HEK293T (cell line): Measurements from ENCODE around the gene GARRE1.
"Not testable (repeated sequence)": the region's sequence is repeated elsewhere in the genome, so short reads cannot be mapped to it uniquely, and the experiment has no call there.

ENCODE experiments used
- CTCF ChIA-PET: fragments of 350-600 bp; formaldehyde crosslinking; extraction: SDS; loops from one replicate; lab custom pipeline; 2021; ENCODE audit warnings: antibody characterized with exemption, inconsistent platforms; lab: Yijun Ruan, JAX
- POLR2A ChIA-PET: fragments of 350-600 bp; formaldehyde crosslinking; extraction: SDS; loops from one replicate; lab custom pipeline; 2020; ENCODE audit warnings: antibody characterized with exemption, inconsistent platforms; lab: Yijun Ruan, JAX
- DNase-seq: peaks from one replicate; pipeline ENCODE4 v3.0.0; 2012; ENCODE audit warnings: mixed read lengths; ENCODE audit errors: extremely low spot score
- ARNT ChIP-seq: fragments of 450-650 bp; IDR thresholded peaks from 2 replicates; pipeline ENCODE4 v1.6.1; 2017; ENCODE audit warnings: mild to moderate bottlenecking
- BHLHE40 ChIP-seq: fragments of 450-650 bp; IDR thresholded peaks from 2 replicates; pipeline ENCODE4 v1.6.1; 2016; ENCODE audit warnings: mild to moderate bottlenecking, moderate library complexity, borderline replicate concordance
- CTBP1 ChIP-seq: fragments of 450-650 bp; IDR thresholded peaks from 2 replicates; pipeline ENCODE4 v1.6.1; 2016; ENCODE audit warnings: borderline replicate concordance
- ELF4 ChIP-seq: fragments of 450-650 bp; IDR thresholded peaks from 2 replicates; pipeline ENCODE4 v1.6.1; 2017; ENCODE audit warnings: antibody characterized with exemption
- FOXA1 ChIP-seq: fragments of 450-650 bp; IDR thresholded peaks from 2 replicates; pipeline ENCODE4 v1.6.1; 2016; ENCODE audit warnings: mild to moderate bottlenecking
- FOXK2 ChIP-seq: fragments of 450-650 bp; IDR thresholded peaks from 2 replicates; pipeline ENCODE4 v1.6.1; 2016; ENCODE audit warnings: mild to moderate bottlenecking
- FOXM1 ChIP-seq: fragments of 450-650 bp; IDR thresholded peaks from 2 replicates; pipeline ENCODE4 v1.6.1; 2017; ENCODE audit warnings: mild to moderate bottlenecking, borderline replicate concordance
- HDGF ChIP-seq: fragments of 450-650 bp; IDR thresholded peaks from 2 replicates; pipeline ENCODE4 v1.6.1; 2017; ENCODE audit warnings: antibody characterized with exemption, borderline replicate concordance
- L3MBTL2 ChIP-seq: fragments of 450-650 bp; conservative IDR thresholded peaks from 2 replicates; pipeline ENCODE4 v1.6.1; 2016; ENCODE audit warnings: mild to moderate bottlenecking
- LEF1 ChIP-seq: fragments of 450-650 bp; IDR thresholded peaks from 2 replicates; pipeline ENCODE4 v1.6.1; 2017; ENCODE audit warnings: mild to moderate bottlenecking, borderline replicate concordance
- NFRKB ChIP-seq: fragments of 450-650 bp; IDR thresholded peaks from 2 replicates; pipeline ENCODE4 v1.6.1; 2016; ENCODE audit warnings: mild to moderate bottlenecking, moderate library complexity
- PKNOX1 ChIP-seq: fragments of 450-650 bp; IDR thresholded peaks from 2 replicates; pipeline ENCODE4 v1.6.1; 2016
- SP1 ChIP-seq: fragments of 450-650 bp; IDR thresholded peaks from 2 replicates; pipeline ENCODE4 v1.6.1; 2017
- SUZ12 ChIP-seq: fragments of 450-650 bp; IDR thresholded peaks from 2 replicates; pipeline ENCODE4 v1.6.1; 2016; ENCODE audit warnings: mild to moderate bottlenecking
- TARDBP ChIP-seq: fragments of 450-650 bp; IDR thresholded peaks from 2 replicates; pipeline ENCODE4 v1.6.1; 2016
- ZNF384 ChIP-seq: fragments of 450-650 bp; IDR thresholded peaks from 2 replicates; pipeline ENCODE4 v1.6.1; 2016

GARRE1 gene

GRCh38 chr19:34254046-34254697 lies at the start of gene GARRE1:
GARRE1 (plus strand) TSS chr19:34254554; CDS start chr19:34300474, 45,920 bp downstream.
- no peak for TF ChIP-seq FOXK2
- TF ChIP-seq ZNF384 = peak; percentile 35; the same call in 1 of the 2 replicates
- ChIA-PET CTCF (no interaction called here), POLR2A (interaction anchor here (0.6 kb wide), 1 partner anchor 8 kb away, joined by 3 read pairs; no protein-coding TSS in a partner anchor)
- peak; percentile 82 for DNase-seq

- POLR2A ChIA-PET, CTCF ChIA-PET, DNase-seq: not testable (repeated sequence)
These were observed 49.0 kb upstream of the GARRE1 start for GRCh38 chr19:34205324-34205723.

- DNase-seq = no peak
- CTCF ChIA-PET = no interaction called here
- POLR2A ChIA-PET = no interaction called here
These were observed 46.0 kb upstream of the GARRE1 start for GRCh38 chr19:34208291-34208884.

GRCh38 chr19:34209726-34210125 lies 44.6 kb upstream of the GARRE1 start:
- no peak for TF ChIP-seq HDGF
- TF ChIP-seq FOXM1 = no peak
- TF ChIP-seq FOXK2 = no peak
- CTCF ChIA-PET = no interaction called here
- no peak for DNase-seq
- POLR2A ChIA-PET = no interaction called here

More at GRCh38 chr19:34208291-34208884, 46.0 kb upstream of the GARRE1 start:
- TF ChIP-seq FOXK2 (no peak), ARNT (no peak), LEF1 (no peak), NFRKB (no peak), SUZ12 (no peak), CTBP1 (no peak), TARDBP (no peak), L3MBTL2 (no peak), FOXA1 (no peak), BHLHE40 (no peak)

GRCh38 chr19:34213283-34213682 lies 41.1 kb upstream of the GARRE1 start:
- TF ChIP-seq NFRKB (no peak), LEF1 (no peak), SP1 (no peak), TARDBP (no peak), CTBP1 (no peak), FOXA1 (no peak)
- CTCF ChIA-PET = no interaction called here
- POLR2A ChIA-PET = no interaction called here
- DNase-seq = no peak

GRCh38 chr19:34214040-34214439 lies 40.3 kb upstream of the GARRE1 start:
- TF ChIP-seq ARNT = no peak
- TF ChIP-seq NFRKB = no peak
- TF ChIP-seq FOXK2 = no peak
- TF ChIP-seq SUZ12 = no peak
- TF ChIP-seq LEF1 = no peak
- TF ChIP-seq FOXM1 = no peak
- no peak for TF ChIP-seq PKNOX1
- no peak for TF ChIP-seq BHLHE40
- TF ChIP-seq L3MBTL2 = no peak
- no peak for TF ChIP-seq SP1
- no peak for TF ChIP-seq HDGF
- no peak for TF ChIP-seq ZNF384
- TF ChIP-seq CTBP1 = no peak
- TF ChIP-seq TARDBP = no peak
- no peak for TF ChIP-seq ELF4
- ChIA-PET POLR2A (interaction anchor here (0.7 kb wide), 1 partner anchor 133 kb away, joined by 3 read pairs; no protein-coding TSS in a partner anchor), CTCF (no interaction called here)
- DNase-seq = no peak

GRCh38 chr19:34215006-34215665 lies 39.2 kb upstream of the GARRE1 start:
- TF ChIP-seq LEF1 (no peak), PKNOX1 (no peak), BHLHE40 (no peak), SUZ12 (no peak), HDGF (no peak), CTBP1 (no peak), TARDBP (no peak), SP1 (no peak), FOXK2 (no peak), FOXA1 (no peak), ZNF384 (no peak), NFRKB (no peak), ELF4 (no peak), FOXM1 (no peak), ARNT (no peak), L3MBTL2 (no peak)
- DNase-seq = no peak
- POLR2A ChIA-PET = no interaction called here
- CTCF ChIA-PET = no interaction called here
